Measurements from ENCODE around the gene ZSCAN32. TPM values are rescaled to one million over a fixed set of nuclear protein-coding genes. Genes with fewer than 3 reads are reported as not detected.

The ZSCAN32 gene
- total RNA-seq, result 10.4 and 12.7 TPM in 2 replicates

DNA sequence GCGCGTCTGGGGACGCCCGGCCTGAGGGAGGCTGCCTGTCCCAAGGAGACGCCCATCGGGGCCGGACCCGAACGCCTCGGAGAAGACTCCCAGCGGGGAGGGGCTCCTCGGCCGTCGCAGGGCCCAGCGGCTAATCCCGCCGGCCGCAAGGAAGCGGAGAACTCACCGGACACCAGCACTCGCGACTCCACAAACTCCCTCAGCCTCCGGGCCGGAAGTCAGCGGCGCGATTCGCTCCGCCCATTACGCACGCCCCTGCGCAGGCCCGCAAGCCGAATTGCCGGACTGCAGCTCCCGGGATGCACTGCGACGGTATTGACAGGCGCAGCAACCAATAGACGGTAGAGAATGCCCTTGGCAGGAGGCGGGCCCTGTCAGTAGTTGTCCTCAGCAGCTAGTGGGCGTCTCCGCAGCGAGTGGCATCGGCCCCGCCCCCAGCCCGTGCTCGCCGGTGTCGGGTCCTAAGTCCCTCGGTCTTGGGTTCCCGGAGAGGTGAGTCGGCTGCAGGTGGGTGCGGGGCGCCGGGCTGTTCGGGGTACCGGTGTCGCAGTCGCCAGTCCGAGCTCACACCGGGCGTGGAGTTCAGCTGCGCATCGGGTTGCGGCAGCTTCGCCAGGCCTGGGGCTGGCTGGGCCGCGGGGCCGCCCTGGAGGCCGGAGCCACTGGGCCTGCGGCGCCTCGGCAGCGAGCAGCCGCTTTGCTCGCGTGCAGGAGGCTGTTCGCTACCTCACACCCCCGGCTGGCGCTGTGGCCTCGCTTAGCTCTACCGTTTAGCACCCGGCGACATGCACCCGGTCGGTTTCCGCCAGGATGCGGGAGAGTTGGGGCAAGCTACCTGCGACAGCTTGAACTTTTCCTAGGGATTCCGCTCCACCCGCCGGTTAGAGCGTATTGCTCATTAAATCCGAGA is at the start of gene ZSCAN32, which contains the start of gene ZNF174:
ZSCAN32 (minus strand) TSS at position 226 of the 910 bp plus-strand sequence. CDS start 3,447 bp downstream, outside the sequence.
ZNF174 (plus strand) TSS at position 437 of the 910 bp plus-strand sequence. CDS start 790 bp downstream, outside the sequence.

GRCh38 chr16:3443108-3444031 is 42.6 kb upstream of the ZSCAN32 start, which contains the start of the genes NAA60 and ZNF597:
Gene NAA60 (plus strand): TSS chr16:3443680. CDS start chr16:3476228, 32,548 bp downstream.
Gene ZNF597 (minus strand): TSS chr16:3443504. CDS start chr16:3443153, 351 bp downstream.

GRCh38 chr16:3355589-3355988 is 45.2 kb downstream of the ZSCAN32 start, which contains the start of gene OR2C1:
Gene OR2C1 (plus strand): TSS chr16:3355889. CDS start chr16:3355941, 52 bp downstream.

Other genes with a start within 250 kb of the ZSCAN32 start
- not detected in 2 replicates for gene OR1F1, start 212.8 kb downstream of the ZSCAN32 start, total RNA-seq
- 9.3 and 9.8 TPM in 2 replicates for gene ZNF200, start 165.8 kb downstream of the ZSCAN32 start, total RNA-seq
- gene MEFV, start 144.4 kb downstream of the ZSCAN32 start, total RNA-seq, result 0.11 and 0.13 TPM in 2 replicates
- 35.3 and 43.6 TPM in 2 replicates for gene ZNF263, start 117.5 kb downstream of the ZSCAN32 start, total RNA-seq
- 5.4 and 9.9 TPM in 2 replicates for gene TIGD7, start 95.6 kb downstream of the ZSCAN32 start, total RNA-seq
- 23.8 and 26.8 TPM in 2 replicates for gene ZNF75A, start 95.5 kb downstream of the ZSCAN32 start, total RNA-seq
- 0.11 TPM in 1 of 2 replicates, not detected in the other for gene OR2C1, start 45.1 kb downstream of the ZSCAN32 start, total RNA-seq
- 8.4 and 9.3 TPM in 2 replicates for gene ZNF174, start 211 bp upstream of the ZSCAN32 start, total RNA-seq
- 3.1 and 3.8 TPM in 2 replicates for gene ZNF597, start 42.5 kb upstream of the ZSCAN32 start, total RNA-seq
- 18.6 and 19.1 TPM in 2 replicates for gene NAA60, start 42.7 kb upstream of the ZSCAN32 start, total RNA-seq
- not detected in 2 replicates for gene C16orf90, start 94.5 kb upstream of the ZSCAN32 start, total RNA-seq
- gene CLUAP1, start 100.0 kb upstream of the ZSCAN32 start, total RNA-seq, result 25.3 and 34.4 TPM in 2 replicates
- gene NLRC3, start 176.4 kb upstream of the ZSCAN32 start, total RNA-seq, result 0.11 TPM in 1 of 2 replicates, not detected in the other
- gene SLX4, start 210.6 kb upstream of the ZSCAN32 start, total RNA-seq, result 5.5 and 6.1 TPM in 2 replicates